H1 (cell line): ENCODE measurements around the gene QSER1. TPM values are rescaled to one million over a fixed set of nuclear protein-coding genes. Genes with fewer than 3 reads are reported as not detected.

Experiments used
- CTCF ChIA-PET: fragments of 300-600 bp; sonication (Branson Sonifier 250); formaldehyde crosslinking; loops from one replicate; lab custom pipeline; 2021; ENCODE audit not compliant: partially characterized antibody; lab: Charles Lee
- POLR2A ChIA-PET: fragments of 300-600 bp; sonication (Branson Sonifier 250); formaldehyde crosslinking; loops from one replicate; lab custom pipeline; 2021; ENCODE audit warnings: inconsistent platforms; ENCODE audit not compliant: partially characterized antibody; lab: Charles Lee
- DNase-seq, 2 experiments: peaks; one replicate each; pipeline versions ENCODE4 v3.0.0 to v3.0.0-alpha.2; 2010 to 2022; ENCODE audit warnings: low spot score in 2 of 2, low read depth in 1 of 2, mixed read lengths in 1 of 2
- FAIRE-seq: peaks from 2 replicates; lab custom pipeline; 2011; peaks lifted over from hg19 to GRCh38; lab: Jason Lieb, UNC
- H2AFZ ChIP-seq: 2 replicates; pipeline ENCODE4 v1.8.1; 2012; ENCODE audit warnings: low read length, inconsistent platforms
- H2AK5ac ChIP-seq: 2 replicates; pipeline ENCODE4 v1.6.1; 2013; ENCODE audit warnings: low read depth, low read length
- H2BK120ac ChIP-seq: replicated peaks from 2 replicates; pipeline ENCODE3; 2013; ENCODE audit warnings: low read depth, low read length, inconsistent platforms
- H2BK12ac ChIP-seq: 2 replicates; pipeline ENCODE4 v1.6.1; 2013; ENCODE audit warnings: low read depth, low read length
- H2BK15ac ChIP-seq: 2 replicates; pipeline ENCODE4 v1.6.1; 2013; ENCODE audit warnings: low read length
- H2BK20ac ChIP-seq: 2 replicates; pipeline ENCODE4 v1.6.1; 2013; ENCODE audit warnings: low read length
- H2BK5ac ChIP-seq: 2 replicates; pipeline ENCODE4 v1.6.1; 2013; ENCODE audit warnings: low read depth, low read length
- H3K14ac ChIP-seq: 2 replicates; pipeline ENCODE4 v1.6.1; 2013; ENCODE audit warnings: inconsistent platforms; ENCODE audit not compliant: insufficient read length
- H3K18ac ChIP-seq: 2 replicates; pipeline ENCODE4 v1.6.1; 2013; ENCODE audit warnings: low read length; ENCODE audit errors: extremely low read depth
- H3K23ac ChIP-seq: 2 replicates; pipeline ENCODE4 v1.6.1; 2013; ENCODE audit warnings: inconsistent platforms; ENCODE audit not compliant: insufficient read length
- H3K23me2 ChIP-seq: 2 replicates; pipeline ENCODE4 v1.6.1; 2013; ENCODE audit warnings: low read depth, low read length
- H3K27ac ChIP-seq: 2 replicates; pipeline ENCODE4 v1.6.1; 2011; ENCODE audit warnings: low read depth, low read length, inconsistent platforms
- H3K27me3 ChIP-seq, 4 experiments: replicated peaks in 1 of 4; 1 replicate in 1 of 4; 2 replicates in 3 of 4; pipeline versions ENCODE4 v1.6.1 to v1.8.1; 2011 to 2013; ENCODE audit warnings: low read length in 3 of 4, mild to moderate bottlenecking in 3 of 4, inconsistent platforms in 2 of 4, mixed read lengths in 2 of 4, moderate library complexity in 1 of 4; ENCODE audit not compliant: control insufficient read depth in 3 of 4, insufficient read depth in 3 of 4; ENCODE audit errors: extremely low read depth in 1 of 4
- H3K36me3 ChIP-seq, 4 experiments: 2 replicates each; pipeline versions ENCODE4 v1.6.1 to v1.8.1; 2011 to 2013; ENCODE audit warnings: mild to moderate bottlenecking in 4 of 4, low read length in 3 of 4, moderate library complexity in 2 of 4, control low read depth in 1 of 4, inconsistent platforms in 1 of 4; ENCODE audit not compliant: insufficient read depth in 4 of 4, control insufficient read depth in 2 of 4
- H3K4ac ChIP-seq: replicated peaks from 2 replicates; pipeline ENCODE3; 2013; ENCODE audit warnings: low read length, low read depth, mixed read lengths, inconsistent platforms; ENCODE audit not compliant: insufficient read length
- H3K4me1 ChIP-seq, 4 experiments: replicated peaks in 1 of 4; 1 replicate in 1 of 4; 2 replicates in 3 of 4; pipeline versions ENCODE4 v1.6.1 to v1.8.1; 2011 to 2013; ENCODE audit warnings: low read length in 3 of 4, inconsistent platforms in 2 of 4, mixed read lengths in 1 of 4; ENCODE audit not compliant: insufficient read depth in 4 of 4, control insufficient read depth in 3 of 4
- H3K4me2 ChIP-seq, 2 experiments: 2 replicates each; pipeline versions ENCODE4 v1.6.1 to v1.8.1; 2011 to 2013; ENCODE audit warnings: low read depth in 2 of 2, low read length in 2 of 2, control low read depth in 1 of 2, inconsistent platforms in 1 of 2, mild to moderate bottlenecking in 1 of 2; ENCODE audit not compliant: insufficient read depth in 1 of 2
- H3K4me3 ChIP-seq, 4 experiments: fragments of 200-600, 300-600 bp in 1 of 4; sonication (generic), shearing (Covaris generic), sonication (Bioruptor Twin) in 1 of 4; 2 replicates each; pipeline versions ENCODE4 v1.5.1 to v1.8.1; 2011 to 2016; ENCODE audit warnings: low read length in 4 of 4, low read depth in 3 of 4, control low read depth in 2 of 4, inconsistent platforms in 2 of 4, mild to moderate bottlenecking in 2 of 4, mixed read lengths in 1 of 4, moderate library complexity in 1 of 4; ENCODE audit not compliant: insufficient read depth in 2 of 4; ENCODE audit errors: extremely low read depth in 1 of 4
- H3K56ac ChIP-seq: replicated peaks from 2 replicates; pipeline ENCODE3; 2013; ENCODE audit warnings: low read depth, mild to moderate bottlenecking, mixed read lengths, low read length, inconsistent platforms; ENCODE audit not compliant: insufficient read length
- H3K79me1 ChIP-seq: 2 replicates; pipeline ENCODE4 v1.6.1; 2013; ENCODE audit warnings: low read depth, low read length, control low read depth
- H3K79me2 ChIP-seq, 2 experiments: 2 replicates each; pipeline versions ENCODE4 v1.6.1 to v1.8.1; 2012 to 2013; ENCODE audit warnings: low read length in 2 of 2, mild to moderate bottlenecking in 2 of 2, inconsistent platforms in 1 of 2; ENCODE audit not compliant: insufficient read depth in 2 of 2, control insufficient read depth in 1 of 2
- H3K9ac ChIP-seq, 4 experiments: replicated peaks in 1 of 4; 1 replicate in 1 of 4; 2 replicates in 3 of 4; pipeline versions ENCODE4 v1.6.1 to v1.8.1; 2011 to 2013; ENCODE audit warnings: low read depth in 3 of 4, low read length in 3 of 4, control low read depth in 2 of 4, mild to moderate bottlenecking in 2 of 4, moderate library complexity in 2 of 4, inconsistent platforms in 1 of 4; ENCODE audit errors: extremely low read depth in 1 of 4
- H3K9me3 ChIP-seq, 2 experiments: 2 replicates each; pipeline versions ENCODE4 v1.6.1 to v1.8.1; 2012 to 2013; ENCODE audit warnings: mild to moderate bottlenecking in 2 of 2, moderate library complexity in 2 of 2, control low read depth in 1 of 2, inconsistent platforms in 1 of 2, low read depth in 1 of 2, low read length in 1 of 2, mixed read lengths in 1 of 2; ENCODE audit not compliant: insufficient read depth in 2 of 2
- H4K20me1 ChIP-seq, 2 experiments: replicated peaks in 1 of 2; 2 replicates each; pipeline versions ENCODE3 to v1.8.1; 2011 to 2013; ENCODE audit warnings: inconsistent platforms in 2 of 2, low read length in 2 of 2, mild to moderate bottlenecking in 1 of 2; ENCODE audit not compliant: insufficient read depth in 2 of 2, control insufficient read depth in 1 of 2
- H4K5ac ChIP-seq: 2 replicates; pipeline ENCODE4 v1.6.1; 2013; ENCODE audit warnings: low read length, low read depth, mixed read lengths, inconsistent platforms; ENCODE audit not compliant: insufficient read length
- H4K8ac ChIP-seq: 2 replicates; pipeline ENCODE4 v1.8.0; 2013; ENCODE audit warnings: mild to moderate bottlenecking, moderate library complexity, low read length, inconsistent platforms; ENCODE audit not compliant: insufficient read depth; ENCODE audit errors: extremely low read depth
- H4K91ac ChIP-seq: replicated peaks from 2 replicates; pipeline ENCODE3; 2013; ENCODE audit warnings: low read length, mixed read lengths, inconsistent platforms; ENCODE audit not compliant: insufficient read length
- ATF2 ChIP-seq: IDR thresholded peaks from 2 replicates; pipeline ENCODE4 v1.6.1; 2012; ENCODE audit warnings: low read length, inconsistent platforms
- CBX8 ChIP-seq: fragments of 300-800, 300-1000 bp; sonication (generic); IDR thresholded peaks from 2 replicates; pipeline ENCODE4 v1.7.1; 2016; ENCODE audit warnings: low read depth, low read length, borderline replicate concordance
- JUN ChIP-seq: IDR thresholded peaks from 2 replicates; pipeline ENCODE4 v1.6.1; 2011; ENCODE audit warnings: low read depth, mild to moderate bottlenecking, improper control_type of control experiment, low read length
- NANOG ChIP-seq: IDR thresholded peaks from 2 replicates; pipeline ENCODE4 v1.6.1; 2011; ENCODE audit warnings: low read length, low read depth, mild to moderate bottlenecking, inconsistent platforms; ENCODE audit not compliant: insufficient read depth, poor library complexity, severe bottlenecking
- PHF8 ChIP-seq: fragments of 200-600 bp; sonication (generic); conservative IDR thresholded peaks from 2 replicates; pipeline ENCODE4 v1.7.1; 2012; ENCODE audit warnings: low read depth, mild to moderate bottlenecking, inconsistent platforms, low read length, moderate library complexity
- POLR2A ChIP-seq, 2 experiments: IDR thresholded peaks; 1 replicate in 1 of 2; 2 replicates in 1 of 2; pipeline ENCODE4 v1.6.1; 2011; ENCODE audit warnings: low read depth in 2 of 2, low read length in 2 of 2, mild to moderate bottlenecking in 2 of 2; ENCODE audit errors: control extremely low read depth in 1 of 2
- SIX5 ChIP-seq: IDR thresholded peaks from 2 replicates; pipeline ENCODE4 v1.6.1; 2011; ENCODE audit warnings: mild to moderate bottlenecking, low read depth, low read length
- TCF12 ChIP-seq: IDR thresholded peaks from 2 replicates; pipeline ENCODE4 v1.6.1; 2011; ENCODE audit warnings: low read depth, mild to moderate bottlenecking, low read length
- TEAD4 ChIP-seq: IDR thresholded peaks from 2 replicates; pipeline ENCODE4 v1.6.1; 2012; ENCODE audit warnings: low read depth, low read length, inconsistent platforms, mixed read lengths
- WGBS, 2 experiments: shearing (Covaris generic) in 1 of 2; methylation state at CpG; one replicate each; pipeline versions ENCODE4 v1.1.6 to v1.1.7; 2013 to 2015; ENCODE audit warnings: low lambda C conversion rate in 2 of 2, mixed read lengths in 2 of 2, inconsistent platforms in 1 of 2, low coverage in 1 of 2, missing lambda C conversion rate in 1 of 2; ENCODE audit not compliant: insufficient replicate concordance in 2 of 2, insufficient coverage in 1 of 2, insufficient read length in 1 of 2; ENCODE audit errors: extremely low coverage in 1 of 2, missing lambda C conversion rate in 1 of 2; 5-methylcytosine and 5-hydroxymethylcytosine counted together
- polyA plus RNA-seq, 7 experiments: library from polyadenylated mRNA; depleted of rRNA in 3 of 7; stranded (reverse) in 5 of 7; unstranded in 2 of 7; fragments of >200 nt in 5 of 7; fragments of 200-250 nt in 2 of 7; gene quantifications; 1 replicate in 5 of 7; 2 replicates in 1 of 7; 4 replicates in 1 of 7; pipeline versions ENCODE4 v1.2.1 to v1.2.3, GENCODE V29; 2011 to 2013; ENCODE audit warnings: missing spikeins in 2 of 7, mixed read lengths in 2 of 7
- total RNA-seq: library from RNA; stranded (reverse); fragmentation: NEBNext Ultra II Directional; extraction: Animal tissue kit (Norgen Biotek cat#: 25700); gene quantifications from 2 replicates; pipeline ENCODE4 v1.2.1, GENCODE V29; 2021

The QSER1 gene
- total and polyA plus RNA-seq, 2 of the 8 experiments (the other 6 are each of a cell fraction or from before 2014, with no cell fraction given), result 29.3 to 117 TPM

GRCh38 chr11:32861850-32862577, 30.6 kb upstream of the QSER1 start:
- Histone ChIP-seq H3K14ac (no peak overlapping the region), H3K4me1 (no peaks in the 10 kb centered on the region), H2BK5ac (no peak overlapping the region), H3K79me2 (no peaks in the 10 kb centered on the region), H2BK15ac (no peak overlapping the region), H4K91ac (no peak overlapping the region), H3K9me3 (no peaks in the 10 kb centered on the region), H3K4me3 (no peak overlapping the region), H2AK5ac (no peak overlapping the region), H4K5ac (no peak overlapping the region)
- FAIRE-seq, result no peak
- POLR2A ChIA-PET, result no interaction called here
- CTCF ChIA-PET, result interaction anchor here (0.6 to 1.3 kb wide), 3 partner anchors 9 to 24 kb away, joined by 3 read pairs; no protein-coding TSS in a partner anchor
- no peak for TF ChIP-seq TEAD4
- no peak for TF ChIP-seq TCF12
- no peak for TF ChIP-seq POLR2A (IDR thresholded peaks at IDR 0.05; ENCODE audit: control extremely low read depth in 1 of 2, low read depth in 2 of 2, low read length in 2 of 2)
- no peak for TF ChIP-seq NANOG
- TF ChIP-seq ATF2, result no peak
- TF ChIP-seq JUN, result no peak
- TF ChIP-seq CBX8, result no peak
- TF ChIP-seq PHF8, result no peak
- no peak for TF ChIP-seq SIX5
- TF ChIP-seq, all 59 proteins: peak for 0
- H3K56ac ChIP-seq, result no peak overlapping the region
- no peak for DNase-seq
- H3K23ac ChIP-seq, result no peak overlapping the region
- H2AFZ ChIP-seq, result peak overlapping the region; percentile 9; the same call in 1 of the 2 replicates
- no peak overlapping the region for H2BK120ac ChIP-seq
- H3K4me2 ChIP-seq, result no peak overlapping the region
- no peak overlapping the region for H3K9ac ChIP-seq
- H2BK12ac ChIP-seq, result no peak overlapping the region
- no peaks in the 10 kb centered on the region for H4K20me1 ChIP-seq
- H3K36me3 ChIP-seq, result no peaks in the 10 kb centered on the region
- no peak overlapping the region for H3K4ac ChIP-seq
- H3K27me3 ChIP-seq, result no peaks in the 10 kb centered on the region
- no peak overlapping the region for H3K27ac ChIP-seq
- H2BK20ac ChIP-seq, result no peak overlapping the region
- WGBS, 2 experiments, result 83% methylated on average over 3 of the region's 3 CpGs; no CpG with 5 or more reads in 1 of the 2 experiments
- H3K18ac ChIP-seq, result no peak overlapping the region
- H4K8ac ChIP-seq, result no peak overlapping the region
- H3K23me2 ChIP-seq, result no peaks in the 10 kb centered on the region
- no peaks in the 10 kb centered on the region for H3K79me1 ChIP-seq
